ENCODE measurements around the gene GRAMD1A.

DNA sequence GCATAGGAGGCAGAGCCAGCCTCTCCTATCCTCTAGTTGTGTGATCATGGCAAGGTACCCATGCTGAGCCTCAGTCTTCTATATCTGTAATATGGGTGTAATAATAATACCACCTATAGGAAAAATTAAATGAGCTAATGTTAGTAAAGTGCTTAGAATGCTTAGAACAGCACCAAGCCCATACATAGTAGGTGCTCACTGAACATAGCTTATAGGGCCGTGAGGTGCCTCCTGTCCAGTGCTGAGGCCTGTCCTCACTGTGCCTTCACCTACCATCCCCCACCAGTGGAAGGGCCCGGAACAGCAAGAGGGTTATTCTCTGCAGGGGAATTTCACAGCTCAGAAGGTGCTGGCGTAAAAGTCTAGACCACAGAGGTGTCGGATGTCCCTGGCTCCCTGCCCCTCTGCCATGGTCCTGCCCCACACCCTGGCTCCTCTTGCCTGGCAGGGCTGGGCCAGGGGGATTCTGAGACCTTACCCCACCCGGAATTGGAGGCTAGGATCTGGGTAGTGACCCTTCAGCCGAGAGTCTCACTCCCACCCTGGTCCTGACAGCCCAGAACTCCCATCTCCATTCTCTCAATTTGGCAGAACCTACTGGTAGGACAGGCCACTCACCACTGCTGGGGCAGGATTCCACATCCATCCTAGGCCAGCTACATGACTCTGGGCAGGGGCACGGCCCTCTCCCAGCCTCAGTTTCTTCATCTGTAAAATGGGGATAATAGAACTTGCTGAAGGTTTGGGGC is 27.9 kb downstream of the GRAMD1A start:
- TF ChIP-seq SLC30A9 (CRISPR knock-in tag; IDR thresholded peaks at IDR 0.05) (no peak), L3MBTL2 (IDR thresholded peaks at IDR 0.05) (no peak), NR2C2 (CRISPR knock-in tag; IDR thresholded peaks at IDR 0.05) (no peak), NR2C2 (tag; IDR thresholded peaks at IDR 0.05) (no peak), XRCC5 (IDR thresholded peaks at IDR 0.05; ENCODE audit: low read depth, low read length) (no peak), CBX8 (IDR thresholded peaks at IDR 0.05; ENCODE audit: borderline replicate concordance, extremely low read depth, low read depth, low read length, poor library complexity, severe bottlenecking) (no peak)
- TF ChIP-seq, protein P1, sequence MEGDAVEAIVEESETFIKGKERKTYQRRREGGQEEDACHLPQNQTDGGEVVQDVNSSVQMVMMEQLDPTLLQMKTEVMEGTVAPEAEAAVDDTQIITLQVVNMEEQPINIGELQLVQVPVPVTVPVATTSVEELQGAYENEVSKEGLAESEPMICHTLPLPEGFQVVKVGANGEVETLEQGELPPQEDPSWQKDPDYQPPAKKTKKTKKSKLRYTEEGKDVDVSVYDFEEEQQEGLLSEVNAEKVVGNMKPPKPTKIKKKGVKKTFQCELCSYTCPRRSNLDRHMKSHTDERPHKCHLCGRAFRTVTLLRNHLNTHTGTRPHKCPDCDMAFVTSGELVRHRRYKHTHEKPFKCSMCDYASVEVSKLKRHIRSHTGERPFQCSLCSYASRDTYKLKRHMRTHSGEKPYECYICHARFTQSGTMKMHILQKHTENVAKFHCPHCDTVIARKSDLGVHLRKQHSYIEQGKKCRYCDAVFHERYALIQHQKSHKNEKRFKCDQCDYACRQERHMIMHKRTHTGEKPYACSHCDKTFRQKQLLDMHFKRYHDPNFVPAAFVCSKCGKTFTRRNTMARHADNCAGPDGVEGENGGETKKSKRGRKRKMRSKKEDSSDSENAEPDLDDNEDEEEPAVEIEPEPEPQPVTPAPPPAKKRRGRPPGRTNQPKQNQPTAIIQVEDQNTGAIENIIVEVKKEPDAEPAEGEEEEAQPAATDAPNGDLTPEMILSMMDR (IDR thresholded peaks at IDR 0.05 in 2 of 3, conservative IDR thresholded peaks at IDR 0.05 in 1 of 3; ENCODE audit: insufficient read depth in 2 of 3, low read depth in 1 of 3, low read length in 3 of 3), result no peak
- TF ChIP-seq, protein P2, sequence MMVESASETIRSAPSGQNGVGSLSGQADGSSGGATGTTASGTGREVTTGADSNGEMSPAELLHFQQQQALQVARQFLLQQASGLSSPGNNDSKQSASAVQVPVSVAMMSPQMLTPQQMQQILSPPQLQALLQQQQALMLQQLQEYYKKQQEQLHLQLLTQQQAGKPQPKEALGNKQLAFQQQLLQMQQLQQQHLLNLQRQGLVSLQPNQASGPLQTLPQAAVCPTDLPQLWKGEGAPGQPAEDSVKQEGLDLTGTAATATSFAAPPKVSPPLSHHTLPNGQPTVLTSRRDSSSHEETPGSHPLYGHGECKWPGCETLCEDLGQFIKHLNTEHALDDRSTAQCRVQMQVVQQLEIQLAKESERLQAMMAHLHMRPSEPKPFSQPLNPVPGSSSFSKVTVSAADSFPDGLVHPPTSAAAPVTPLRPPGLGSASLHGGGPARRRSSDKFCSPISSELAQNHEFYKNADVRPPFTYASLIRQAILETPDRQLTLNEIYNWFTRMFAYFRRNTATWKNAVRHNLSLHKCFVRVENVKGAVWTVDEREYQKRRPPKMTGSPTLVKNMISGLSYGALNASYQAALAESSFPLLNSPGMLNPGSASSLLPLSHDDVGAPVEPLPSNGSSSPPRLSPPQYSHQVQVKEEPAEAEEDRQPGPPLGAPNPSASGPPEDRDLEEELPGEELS (CRISPR knock-in tag; IDR thresholded peaks at IDR 0.05; ENCODE audit: borderline replicate concordance), result no peak
